ENCODE results near the gene SYTL1. TPM values are rescaled to one million over a fixed set of nuclear protein-coding genes. Genes with fewer than 3 reads are reported as not detected.

The SYTL1 gene

DNA sequence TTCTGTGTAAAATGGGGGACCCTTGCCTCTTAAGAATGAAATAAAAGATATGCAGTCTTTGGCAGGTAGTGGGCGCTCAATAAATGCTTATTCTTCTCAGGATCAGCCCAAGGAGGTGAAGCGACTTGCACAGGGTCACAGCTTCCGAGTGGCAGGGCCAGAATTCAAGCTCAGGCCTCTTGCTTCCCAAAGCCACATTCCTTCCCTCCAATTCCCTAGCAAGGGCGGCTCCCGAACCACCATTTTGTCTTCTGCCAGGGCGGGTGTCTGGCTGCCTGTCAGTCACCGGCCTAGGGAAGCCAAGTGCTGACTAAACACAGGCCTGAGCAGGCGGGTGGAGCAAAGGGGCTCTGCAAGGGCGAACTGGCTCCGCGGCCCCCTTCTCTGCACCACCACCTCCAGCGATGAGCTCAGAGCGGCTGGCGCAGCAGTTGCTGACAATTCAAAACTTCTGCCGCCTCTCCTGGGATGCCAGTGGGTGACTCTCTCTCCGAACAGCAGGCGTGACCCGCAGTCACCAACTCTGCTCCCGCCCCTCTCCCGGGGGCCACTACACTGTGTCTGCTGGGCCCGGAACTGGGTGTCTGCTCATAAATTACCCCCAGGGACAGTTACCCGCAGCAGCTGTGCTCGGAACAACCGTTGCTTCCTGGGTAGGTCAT lies 61.4 kb downstream of the SYTL1 start:
- H2BK5ac ChIP-seq (ENCODE audit: low read depth, low read length, poor library complexity, severe bottlenecking): peak overlapping the region; percentile 63
- H3K23ac ChIP-seq (ENCODE audit: low read length in 2 of 2): no peak overlapping the region
- H3K4ac ChIP-seq (ENCODE audit: low read depth in 1 of 2, low read length in 2 of 2): peak overlapping the region in 1 of 2 experiments; percentile 60
- peaks cover 26 to 29% of the 10 kb centered on the region in 2 experiments for H3K36me3 ChIP-seq (ENCODE audit: control insufficient read depth in 1 of 2, insufficient read depth in 2 of 2, low read depth in 1 of 2, low read length in 2 of 2)
- DNase-seq: peak; percentile 67
- H3K4me2 ChIP-seq (ENCODE audit: low read length, poor library complexity, severe bottlenecking): no peak overlapping the region
- peak overlapping the region in 1 of 2 experiments; percentile 67 for H2BK12ac ChIP-seq (ENCODE audit: low read length in 2 of 2)
- peak overlapping the region; percentile 2 to 61 for H3K18ac ChIP-seq (ENCODE audit: low read depth in 1 of 2, low read length in 2 of 2)
- no peaks in the 10 kb centered on the region for H3K9me3 ChIP-seq (ENCODE audit: control insufficient read depth, low read length)
- H2BK120ac ChIP-seq (ENCODE audit: low read depth, low read length): no peak overlapping the region
- peaks cover 0 to 3% of the 10 kb centered on the region in 2 experiments for H3K27me3 ChIP-seq (ENCODE audit: control insufficient read depth in 1 of 2, insufficient read depth in 1 of 2, low read length in 2 of 2)
- peak overlapping the region; percentile 67 for H3K9ac ChIP-seq (ENCODE audit: low read length)
- no peak overlapping the region for H4K8ac ChIP-seq (ENCODE audit: low read length)
- peak overlapping the region; percentile 67 for H4K91ac ChIP-seq (ENCODE audit: low read length)
- 35% methylated on average over 24 of the region's 24 CpGs for WGBS
- H2BK15ac ChIP-seq (ENCODE audit: low read depth, poor library complexity, severe bottlenecking): no peak overlapping the region
- no peak overlapping the region for H3K14ac ChIP-seq (ENCODE audit: low read length in 2 of 2)
- peaks cover 51% of the 10 kb centered on the region for H3K4me1 ChIP-seq (ENCODE audit: control insufficient read depth, insufficient read depth, low read depth, low read length)
- H2AFZ ChIP-seq (ENCODE audit: low read depth, low read length): no peak overlapping the region
- peak overlapping the region in 1 of 2 experiments; percentile 36 for H3K4me3 ChIP-seq (ENCODE audit: insufficient read depth in 1 of 2, low read depth in 1 of 2, low read length in 2 of 2)
- peaks cover 9% of the 10 kb centered on the region for H3K79me1 ChIP-seq (replicated peaks; ENCODE audit: low read length, poor library complexity, severe bottlenecking)
- peak overlapping the region; percentile 69 for H3K27ac ChIP-seq (ENCODE audit: low read length, poor library complexity, severe bottlenecking)
- peak overlapping the region; percentile 72 for H2AK5ac ChIP-seq (ENCODE audit: low read length, severe bottlenecking)

Small RNAs within 50 kb of the gene (small RNA-seq; reads per million reads assigned to genes)
- not detected for gene RNU6-48P (ENCODE audit: low read depth)
